ENCODE measurements around the gene DHRS11. TPM values are rescaled to one million over a fixed set of nuclear protein-coding genes. Genes with fewer than 3 reads are reported as not detected.

Gene DHRS11
- polyA plus RNA-seq, 1 experiment: 8.5 TPM

GRCh38 chr17:36597866-36598777 is 6.4 kb downstream of the DHRS11 start:
- ChIA-PET CTCF (interaction anchor here (1.7 kb wide), 1 partner anchor 450 kb away, joined by 6 read pairs; no protein-coding TSS in a partner anchor), POLR2A (no interaction called here)
- no peak for DNase-seq (ENCODE audit: low read depth)
- TF ChIP-seq, protein P1, sequence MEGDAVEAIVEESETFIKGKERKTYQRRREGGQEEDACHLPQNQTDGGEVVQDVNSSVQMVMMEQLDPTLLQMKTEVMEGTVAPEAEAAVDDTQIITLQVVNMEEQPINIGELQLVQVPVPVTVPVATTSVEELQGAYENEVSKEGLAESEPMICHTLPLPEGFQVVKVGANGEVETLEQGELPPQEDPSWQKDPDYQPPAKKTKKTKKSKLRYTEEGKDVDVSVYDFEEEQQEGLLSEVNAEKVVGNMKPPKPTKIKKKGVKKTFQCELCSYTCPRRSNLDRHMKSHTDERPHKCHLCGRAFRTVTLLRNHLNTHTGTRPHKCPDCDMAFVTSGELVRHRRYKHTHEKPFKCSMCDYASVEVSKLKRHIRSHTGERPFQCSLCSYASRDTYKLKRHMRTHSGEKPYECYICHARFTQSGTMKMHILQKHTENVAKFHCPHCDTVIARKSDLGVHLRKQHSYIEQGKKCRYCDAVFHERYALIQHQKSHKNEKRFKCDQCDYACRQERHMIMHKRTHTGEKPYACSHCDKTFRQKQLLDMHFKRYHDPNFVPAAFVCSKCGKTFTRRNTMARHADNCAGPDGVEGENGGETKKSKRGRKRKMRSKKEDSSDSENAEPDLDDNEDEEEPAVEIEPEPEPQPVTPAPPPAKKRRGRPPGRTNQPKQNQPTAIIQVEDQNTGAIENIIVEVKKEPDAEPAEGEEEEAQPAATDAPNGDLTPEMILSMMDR (IDR thresholded peaks at IDR 0.05; ENCODE audit: insufficient read depth, low read depth, low read length): no peak
- H3K27me3 ChIP-seq (ENCODE audit: control insufficient read depth, insufficient read depth, low read length): no peaks in the 10 kb centered on the region
- H3K36me3 ChIP-seq (ENCODE audit: control insufficient read depth, insufficient read depth, low read length): peaks cover 1% of the 10 kb centered on the region; the same call in 1 of the 2 replicates
- no peak overlapping the region for H3K4me3 ChIP-seq (ENCODE audit: low read depth, low read length)

GRCh38 chr17:36598951-36599401 is 7.3 kb downstream of the DHRS11 start:
- ChIA-PET POLR2A (no interaction called here), CTCF (interaction anchor here (1.7 kb wide), 1 partner anchor 449 kb away, joined by 6 read pairs; no protein-coding TSS in a partner anchor)
- TF ChIP-seq, protein P1 (IDR thresholded peaks at IDR 0.05; ENCODE audit: insufficient read depth, low read depth, low read length): no peak
- DNase-seq (ENCODE audit: low read depth): no peak
- Histone ChIP-seq H3K36me3 (ENCODE audit: control insufficient read depth, insufficient read depth, low read length) (peaks cover 1% of the 10 kb centered on the region; the same call in 1 of the 2 replicates), H3K27me3 (ENCODE audit: control insufficient read depth, insufficient read depth, low read length) (no peaks in the 10 kb centered on the region), H3K4me3 (ENCODE audit: low read depth, low read length) (no peak overlapping the region)

GRCh38 chr17:36599546-36600250 is 8.0 kb downstream of the DHRS11 start:
- DNase-seq (ENCODE audit: low read depth): no peak
- H3K36me3 ChIP-seq (ENCODE audit: control insufficient read depth, insufficient read depth, low read length): peaks cover 1% of the 10 kb centered on the region; the same call in 1 of the 2 replicates
- no peaks in the 10 kb centered on the region for H3K27me3 ChIP-seq (ENCODE audit: control insufficient read depth, insufficient read depth, low read length)
- POLR2A ChIA-PET: no interaction called here
- H3K4me3 ChIP-seq (ENCODE audit: low read depth, low read length): no peak overlapping the region
- CTCF ChIA-PET: interaction anchor here (1.7 kb wide), 1 partner anchor 449 kb away, joined by 6 read pairs; no protein-coding TSS in a partner anchor
- TF ChIP-seq, protein P1 (IDR thresholded peaks at IDR 0.05; ENCODE audit: insufficient read depth, low read depth, low read length): no peak

DNA sequence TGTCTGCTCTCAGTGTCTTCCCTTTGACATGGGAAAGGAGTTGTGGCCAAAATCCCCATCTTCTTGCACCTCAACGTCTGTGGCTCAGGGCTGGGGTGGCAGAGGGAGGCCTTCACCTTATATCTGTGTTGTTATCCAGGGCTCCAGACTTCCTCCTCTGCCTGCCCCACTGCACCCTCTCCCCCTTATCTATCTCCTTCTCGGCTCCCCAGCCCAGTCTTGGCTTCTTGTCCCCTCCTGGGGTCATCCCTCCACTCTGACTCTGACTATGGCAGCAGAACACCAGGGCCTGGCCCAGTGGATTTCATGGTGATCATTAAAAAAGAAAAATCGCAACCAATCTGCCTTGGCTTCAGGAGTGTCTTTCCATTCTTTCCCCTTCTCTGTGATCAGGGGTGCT is 8.8 kb downstream of the DHRS11 start:
- H3K4me3 ChIP-seq (ENCODE audit: low read depth, low read length): peak overlapping the region; percentile 92
- POLR2A ChIA-PET: interaction anchor here (0.5 kb wide), 1 partner anchor 1220 kb away, joined by 5 read pairs; no protein-coding TSS in a partner anchor

More for the DNA sequence above, 8.8 kb downstream of the DHRS11 start:
- CTCF ChIA-PET: interaction anchor here (2.5 kb wide), 1 partner anchor 14 kb away, joined by 10 read pairs; no protein-coding TSS in a partner anchor
- TF ChIP-seq, protein P1 (IDR thresholded peaks at IDR 0.05; ENCODE audit: insufficient read depth, low read depth, low read length): no peak
- Histone ChIP-seq H3K27me3 (ENCODE audit: control insufficient read depth, insufficient read depth, low read length) (no peaks in the 10 kb centered on the region), H3K36me3 (ENCODE audit: control insufficient read depth, insufficient read depth, low read length) (peaks cover 1% of the 10 kb centered on the region; the same call in 1 of the 2 replicates)
- no peak for DNase-seq (ENCODE audit: low read depth)

Data from BJ (cell line).